HCT116 (cell line): ENCODE measurements around the gene RBM33. TPM values are rescaled to one million over a fixed set of nuclear protein-coding genes. Genes with fewer than 3 reads are reported as not detected.

Experiments
- ATAC-seq: fragments of 200-7000 bp; cut with Tn5 transposase; 2 replicates; pipeline ENCODE4 v1.9.1; 2020; ENCODE audit warnings: mild to moderate bottlenecking, moderate library complexity
- BruUV-seq: library from RNA; stranded (reverse); fragments of 400-500 nt; replicated peaks from 2 replicates; lab custom pipeline; 2021; lab: Mats Ljungman, UMichigan
- CTCF ChIA-PET: fragments of 300-600 bp; sonication (Branson Sonifier 250); formaldehyde crosslinking; loops from one replicate; lab custom pipeline; 2021; ENCODE audit warnings: antibody characterized with exemption; lab: Charles Lee
- POLR2A ChIA-PET: fragments of 300-600, 350-600 bp; sonication (Branson Sonifier 250); formaldehyde crosslinking; loops from one replicate; lab custom pipeline; 2021; ENCODE audit warnings: antibody characterized with exemption; lab: Charles Lee
- RAD21 ChIA-PET, 2 experiments: fragments of 300-600 bp; sonication (Branson Sonifier 250); formaldehyde crosslinking; loops; one replicate each; lab custom pipeline; 2023; ENCODE audit warnings: low total read pairs in 2 of 2; ENCODE audit not compliant: uncharacterized antibody in 2 of 2, unreplicated experiment in 2 of 2, low non-redundant PET in 1 of 2; lab: Charles Lee
- DNase-seq: peaks from one replicate; pipeline ENCODE4 v3.0.0-alpha.2; 2010; ENCODE audit warnings: low read depth, low spot score
- H2AFZ ChIP-seq: fragments of 200-600 bp; shearing (Covaris generic), sonication (generic); 2 replicates; pipeline ENCODE4 v1.6.1; 2017; ENCODE audit warnings: low read depth, mixed run types, mixed read lengths, antibody characterized with exemption, low read length; ENCODE audit not compliant: poor library complexity, severe bottlenecking
- H3K27ac ChIP-seq: 2 replicates; pipeline ENCODE4 v1.5.1; 2012; ENCODE audit warnings: low read depth, low read length
- H3K27me3 ChIP-seq: fragments of 200-600 bp; sonication (generic); 2 replicates; pipeline ENCODE4 v1.6.1; 2016; ENCODE audit warnings: mixed run types, low read length, mixed read lengths; ENCODE audit not compliant: insufficient read depth
- H3K36me3 ChIP-seq, 2 experiments: fragments of 200-500 bp in 1 of 2; fragments of 200-600 bp in 1 of 2; sonication (Bioruptor generic) in 1 of 2; sonication (generic) in 1 of 2; 2 replicates each; pipeline versions ENCODE4 v1.5.1 to v1.6.1; 2014 to 2016; ENCODE audit warnings: low read length in 2 of 2, inconsistent platforms in 1 of 2, mixed read lengths in 1 of 2, mixed run types in 1 of 2; ENCODE audit not compliant: insufficient read depth in 2 of 2, control insufficient read depth in 1 of 2
- H3K4me1 ChIP-seq, 2 experiments: fragments of 200-600 bp in 1 of 2; sonication (generic) in 1 of 2; 2 replicates each; pipeline versions ENCODE4 v1.5.1 to v1.6.1; 2012 to 2017; ENCODE audit warnings: low read length in 2 of 2, inconsistent platforms in 1 of 2, mild to moderate bottlenecking in 1 of 2, mixed read lengths in 1 of 2, mixed run types in 1 of 2, moderate library complexity in 1 of 2; ENCODE audit not compliant: insufficient read depth in 2 of 2, control insufficient read depth in 1 of 2
- H3K4me2 ChIP-seq: fragments of 200-600 bp; sonication (generic); 2 replicates; pipeline ENCODE4 v1.6.1; 2017; ENCODE audit warnings: mixed run types, low read length, mixed read lengths
- H3K4me3 ChIP-seq, 2 experiments: fragments of 200-600 bp in 1 of 2; sonication (generic) in 1 of 2; replicated peaks in 1 of 2; 2 replicates each; pipeline ENCODE4 v1.5.1; 2011 to 2016; ENCODE audit warnings: low read length in 2 of 2, control low read depth in 1 of 2, low read depth in 1 of 2, mild to moderate bottlenecking in 1 of 2, mixed read lengths in 1 of 2, mixed run types in 1 of 2
- H3K79me2 ChIP-seq: fragments of 200-600 bp; sonication (generic); 2 replicates; pipeline ENCODE4 v1.6.1; 2017; ENCODE audit warnings: mild to moderate bottlenecking, mixed run types, low read length, moderate library complexity, mixed read lengths; ENCODE audit not compliant: insufficient read depth
- H3K9ac ChIP-seq: fragments of 200-600 bp; sonication (generic); 2 replicates; pipeline ENCODE4 v1.6.1; 2016; ENCODE audit warnings: low read length, mixed read lengths
- H3K9me2 ChIP-seq: fragments of 200-600 bp; sonication (generic), shearing (Covaris generic); 2 replicates; pipeline ENCODE4 v1.6.1; 2017; ENCODE audit warnings: mixed run types, mild to moderate bottlenecking, moderate library complexity; ENCODE audit not compliant: insufficient read depth
- H3K9me3 ChIP-seq, 2 experiments: fragments of 200-500 bp in 1 of 2; fragments of 200-600 bp in 1 of 2; sonication (Bioruptor generic) in 1 of 2; sonication (generic) in 1 of 2; 2 replicates each; pipeline ENCODE4 v1.6.1; 2014 to 2017; ENCODE audit warnings: low read length in 2 of 2, mixed read lengths in 2 of 2, inconsistent platforms in 1 of 2, low read depth in 1 of 2, mild to moderate bottlenecking in 1 of 2, mixed run types in 1 of 2, moderate library complexity in 1 of 2; ENCODE audit not compliant: control insufficient read depth in 1 of 2, insufficient read depth in 1 of 2
- H4K20me1 ChIP-seq: fragments of 200-600 bp; sonication (generic), shearing (Covaris generic); 2 replicates; pipeline ENCODE4 v1.6.1; 2017; ENCODE audit warnings: mixed run types, mild to moderate bottlenecking, moderate library complexity; ENCODE audit not compliant: insufficient read depth
- CEBPB ChIP-seq: IDR thresholded peaks from 2 replicates; pipeline ENCODE4 v1.6.1; 2012; ENCODE audit warnings: low read depth
- EZH2 ChIP-seq: fragments of 200-600 bp; sonication (generic); IDR thresholded peaks from 2 replicates; pipeline ENCODE4 v1.6.1; 2017; ENCODE audit warnings: antibody characterized with exemption, mixed run types
- RAD21 ChIP-seq: IDR thresholded peaks from 2 replicates; pipeline ENCODE4 v1.6.1; 2012; ENCODE audit warnings: low read depth, mild to moderate bottlenecking
- SRF ChIP-seq: IDR thresholded peaks from 2 replicates; pipeline ENCODE4 v1.6.1; 2012; ENCODE audit warnings: low read depth
- YY1 ChIP-seq: IDR thresholded peaks from 2 replicates; pipeline ENCODE4 v1.6.1; 2011; ENCODE audit warnings: low read length, low read depth, moderate library complexity, mild to moderate bottlenecking; ENCODE audit not compliant: insufficient replicate concordance; ENCODE audit errors: extremely low read depth
- ZNF274 ChIP-seq: fragments of 200-500 bp; sonication (Bioruptor generic); IDR thresholded peaks from 2 replicates; pipeline ENCODE4 v1.6.1; 2014; ENCODE audit warnings: mild to moderate bottlenecking, low read depth, low read length, inconsistent platforms
- intact Hi-C: fragments of 100-400 bp; cut with micrococcal nuclease; formaldehyde crosslinking; loops from 2 replicates; pipeline ENCODE4 v1.10.0; 2022
- total RNA-seq: library from RNA; stranded (reverse); gene quantifications from one replicate; pipeline ENCODE4 v1.2.1, GENCODE V29; 2021; ENCODE audit not compliant: unreplicated experiment
- TF ChIP-seq, protein P1 (sequence below): IDR thresholded peaks from 2 replicates; pipeline ENCODE4 v1.6.1; 2012; ENCODE audit warnings: low read depth
- TF ChIP-seq, protein P2 (sequence below): IDR thresholded peaks from 2 replicates; pipeline ENCODE4 v1.6.1; 2011; ENCODE audit warnings: mild to moderate bottlenecking, low read length, moderate library complexity; ENCODE audit not compliant: insufficient replicate concordance; ENCODE audit errors: extremely low read depth

The RBM33 gene
- total RNA-seq, 1 experiment from 2014 or later: 64.3 TPM

DNA sequence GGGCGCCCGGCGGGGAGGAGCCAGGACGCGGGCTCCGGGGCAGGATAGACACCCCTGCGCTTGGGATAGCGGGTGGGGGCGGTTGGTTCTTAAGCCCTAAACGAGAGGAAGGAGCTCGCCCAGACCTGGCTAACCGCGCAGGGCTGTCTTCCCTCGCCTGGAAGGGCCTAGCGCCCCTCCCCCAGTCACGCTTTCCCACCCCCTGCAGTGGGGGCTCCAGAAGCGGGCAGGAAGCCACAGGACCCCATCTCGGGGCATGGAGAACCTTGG, 161.3 kb downstream of the RBM33 start:
- POLR2A ChIA-PET: no interaction called here
- no peak; the same call in 1 of the 2 replicates for ATAC-seq

More for the DNA sequence above, 161.3 kb downstream of the RBM33 start:
- intact Hi-C loops: loop anchor here (2.0 kb wide), 1 partner anchor 835 kb away; the partner anchor contains the start of gene RNF32
- Histone ChIP-seq H3K27ac (no peak overlapping the region; the same call in 1 of the 2 replicates), H3K9ac (no peak overlapping the region), H3K9me2 (no peaks in the 10 kb centered on the region), H4K20me1 (no peaks in the 10 kb centered on the region), H3K27me3 (no peaks in the 10 kb centered on the region), H3K4me3 (no peak overlapping the region), H3K79me2 (no peaks in the 10 kb centered on the region), H3K9me3 (no peaks in the 10 kb centered on the region), H3K4me2 (peak overlapping the region; percentile 82), H3K4me1 (peaks cover 5 to 22% of the 10 kb centered on the region in 2 experiments; a peak in 3 of 4 replicates), H3K36me3 (no peaks in the 10 kb centered on the region), H2AFZ (no peak overlapping the region)
- ChIA-PET RAD21 (no interaction called here), CTCF (no interaction called here)
- no peak for DNase-seq
- TF ChIP-seq, protein P1, sequence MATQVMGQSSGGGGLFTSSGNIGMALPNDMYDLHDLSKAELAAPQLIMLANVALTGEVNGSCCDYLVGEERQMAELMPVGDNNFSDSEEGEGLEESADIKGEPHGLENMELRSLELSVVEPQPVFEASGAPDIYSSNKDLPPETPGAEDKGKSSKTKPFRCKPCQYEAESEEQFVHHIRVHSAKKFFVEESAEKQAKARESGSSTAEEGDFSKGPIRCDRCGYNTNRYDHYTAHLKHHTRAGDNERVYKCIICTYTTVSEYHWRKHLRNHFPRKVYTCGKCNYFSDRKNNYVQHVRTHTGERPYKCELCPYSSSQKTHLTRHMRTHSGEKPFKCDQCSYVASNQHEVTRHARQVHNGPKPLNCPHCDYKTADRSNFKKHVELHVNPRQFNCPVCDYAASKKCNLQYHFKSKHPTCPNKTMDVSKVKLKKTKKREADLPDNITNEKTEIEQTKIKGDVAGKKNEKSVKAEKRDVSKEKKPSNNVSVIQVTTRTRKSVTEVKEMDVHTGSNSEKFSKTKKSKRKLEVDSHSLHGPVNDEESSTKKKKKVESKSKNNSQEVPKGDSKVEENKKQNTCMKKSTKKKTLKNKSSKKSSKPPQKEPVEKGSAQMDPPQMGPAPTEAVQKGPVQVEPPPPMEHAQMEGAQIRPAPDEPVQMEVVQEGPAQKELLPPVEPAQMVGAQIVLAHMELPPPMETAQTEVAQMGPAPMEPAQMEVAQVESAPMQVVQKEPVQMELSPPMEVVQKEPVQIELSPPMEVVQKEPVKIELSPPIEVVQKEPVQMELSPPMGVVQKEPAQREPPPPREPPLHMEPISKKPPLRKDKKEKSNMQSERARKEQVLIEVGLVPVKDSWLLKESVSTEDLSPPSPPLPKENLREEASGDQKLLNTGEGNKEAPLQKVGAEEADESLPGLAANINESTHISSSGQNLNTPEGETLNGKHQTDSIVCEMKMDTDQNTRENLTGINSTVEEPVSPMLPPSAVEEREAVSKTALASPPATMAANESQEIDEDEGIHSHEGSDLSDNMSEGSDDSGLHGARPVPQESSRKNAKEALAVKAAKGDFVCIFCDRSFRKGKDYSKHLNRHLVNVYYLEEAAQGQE: no peak
- TF ChIP-seq ZNF274 (no peak), EZH2 (no peak), CEBPB (no peak), SRF (no peak), YY1 (no peak), RAD21 (no peak)
- TF ChIP-seq, protein P2, sequence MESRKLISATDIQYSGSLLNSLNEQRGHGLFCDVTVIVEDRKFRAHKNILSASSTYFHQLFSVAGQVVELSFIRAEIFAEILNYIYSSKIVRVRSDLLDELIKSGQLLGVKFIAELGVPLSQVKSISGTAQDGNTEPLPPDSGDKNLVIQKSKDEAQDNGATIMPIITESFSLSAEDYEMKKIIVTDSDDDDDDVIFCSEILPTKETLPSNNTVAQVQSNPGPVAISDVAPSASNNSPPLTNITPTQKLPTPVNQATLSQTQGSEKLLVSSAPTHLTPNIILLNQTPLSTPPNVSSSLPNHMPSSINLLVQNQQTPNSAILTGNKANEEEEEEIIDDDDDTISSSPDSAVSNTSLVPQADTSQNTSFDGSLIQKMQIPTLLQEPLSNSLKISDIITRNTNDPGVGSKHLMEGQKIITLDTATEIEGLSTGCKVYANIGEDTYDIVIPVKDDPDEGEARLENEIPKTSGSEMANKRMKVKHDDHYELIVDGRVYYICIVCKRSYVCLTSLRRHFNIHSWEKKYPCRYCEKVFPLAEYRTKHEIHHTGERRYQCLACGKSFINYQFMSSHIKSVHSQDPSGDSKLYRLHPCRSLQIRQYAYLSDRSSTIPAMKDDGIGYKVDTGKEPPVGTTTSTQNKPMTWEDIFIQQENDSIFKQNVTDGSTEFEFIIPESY: no peak
- BruUV-seq: no TSS peak
